HCT116 (cell line): ENCODE measurements around the gene TRAF3IP1. TPM values are rescaled to one million over a fixed set of nuclear protein-coding genes. Genes with fewer than 3 reads are reported as not detected.

Experiments used
- ATAC-seq: fragments of 200-7000 bp; cut with Tn5 transposase; 2 replicates; pipeline ENCODE4 v1.9.1; 2020; ENCODE audit warnings: mild to moderate bottlenecking, moderate library complexity
- BruUV-seq: library from RNA; stranded (reverse); fragments of 400-500 nt; replicated peaks from 2 replicates; lab custom pipeline; 2021; lab: Mats Ljungman, UMichigan
- CTCF ChIA-PET: fragments of 300-600 bp; sonication (Branson Sonifier 250); formaldehyde crosslinking; loops from one replicate; lab custom pipeline; 2021; ENCODE audit warnings: antibody characterized with exemption; lab: Charles Lee
- POLR2A ChIA-PET: fragments of 300-600, 350-600 bp; sonication (Branson Sonifier 250); formaldehyde crosslinking; loops from one replicate; lab custom pipeline; 2021; ENCODE audit warnings: antibody characterized with exemption; lab: Charles Lee
- RAD21 ChIA-PET, 2 experiments: fragments of 300-600 bp; sonication (Branson Sonifier 250); formaldehyde crosslinking; loops; one replicate each; lab custom pipeline; 2023; ENCODE audit warnings: low total read pairs in 2 of 2; ENCODE audit not compliant: uncharacterized antibody in 2 of 2, unreplicated experiment in 2 of 2, low non-redundant PET in 1 of 2; lab: Charles Lee
- DNase-seq: peaks from one replicate; pipeline ENCODE4 v3.0.0-alpha.2; 2010; ENCODE audit warnings: low read depth, low spot score
- H2AFZ ChIP-seq: fragments of 200-600 bp; shearing (Covaris generic), sonication (generic); 2 replicates; pipeline ENCODE4 v1.6.1; 2017; ENCODE audit warnings: low read depth, mixed run types, mixed read lengths, antibody characterized with exemption, low read length; ENCODE audit not compliant: poor library complexity, severe bottlenecking
- H3K27ac ChIP-seq: 2 replicates; pipeline ENCODE4 v1.5.1; 2012; ENCODE audit warnings: low read depth, low read length
- H3K27me3 ChIP-seq: fragments of 200-600 bp; sonication (generic); 2 replicates; pipeline ENCODE4 v1.6.1; 2016; ENCODE audit warnings: mixed run types, low read length, mixed read lengths; ENCODE audit not compliant: insufficient read depth
- H3K36me3 ChIP-seq, 2 experiments: fragments of 200-500 bp in 1 of 2; fragments of 200-600 bp in 1 of 2; sonication (Bioruptor generic) in 1 of 2; sonication (generic) in 1 of 2; 2 replicates each; pipeline versions ENCODE4 v1.5.1 to v1.6.1; 2014 to 2016; ENCODE audit warnings: low read length in 2 of 2, inconsistent platforms in 1 of 2, mixed read lengths in 1 of 2, mixed run types in 1 of 2; ENCODE audit not compliant: insufficient read depth in 2 of 2, control insufficient read depth in 1 of 2
- H3K4me1 ChIP-seq, 2 experiments: fragments of 200-600 bp in 1 of 2; sonication (generic) in 1 of 2; 2 replicates each; pipeline versions ENCODE4 v1.5.1 to v1.6.1; 2012 to 2017; ENCODE audit warnings: low read length in 2 of 2, inconsistent platforms in 1 of 2, mild to moderate bottlenecking in 1 of 2, mixed read lengths in 1 of 2, mixed run types in 1 of 2, moderate library complexity in 1 of 2; ENCODE audit not compliant: insufficient read depth in 2 of 2, control insufficient read depth in 1 of 2
- H3K4me2 ChIP-seq: fragments of 200-600 bp; sonication (generic); 2 replicates; pipeline ENCODE4 v1.6.1; 2017; ENCODE audit warnings: mixed run types, low read length, mixed read lengths
- H3K4me3 ChIP-seq, 2 experiments: fragments of 200-600 bp in 1 of 2; sonication (generic) in 1 of 2; replicated peaks in 1 of 2; 2 replicates each; pipeline ENCODE4 v1.5.1; 2011 to 2016; ENCODE audit warnings: low read length in 2 of 2, control low read depth in 1 of 2, low read depth in 1 of 2, mild to moderate bottlenecking in 1 of 2, mixed read lengths in 1 of 2, mixed run types in 1 of 2
- H3K79me2 ChIP-seq: fragments of 200-600 bp; sonication (generic); 2 replicates; pipeline ENCODE4 v1.6.1; 2017; ENCODE audit warnings: mild to moderate bottlenecking, mixed run types, low read length, moderate library complexity, mixed read lengths; ENCODE audit not compliant: insufficient read depth
- H3K9ac ChIP-seq: fragments of 200-600 bp; sonication (generic); 2 replicates; pipeline ENCODE4 v1.6.1; 2016; ENCODE audit warnings: low read length, mixed read lengths
- H3K9me2 ChIP-seq: fragments of 200-600 bp; sonication (generic), shearing (Covaris generic); 2 replicates; pipeline ENCODE4 v1.6.1; 2017; ENCODE audit warnings: mixed run types, mild to moderate bottlenecking, moderate library complexity; ENCODE audit not compliant: insufficient read depth
- H3K9me3 ChIP-seq, 2 experiments: fragments of 200-500 bp in 1 of 2; fragments of 200-600 bp in 1 of 2; sonication (Bioruptor generic) in 1 of 2; sonication (generic) in 1 of 2; 2 replicates each; pipeline ENCODE4 v1.6.1; 2014 to 2017; ENCODE audit warnings: low read length in 2 of 2, mixed read lengths in 2 of 2, inconsistent platforms in 1 of 2, low read depth in 1 of 2, mild to moderate bottlenecking in 1 of 2, mixed run types in 1 of 2, moderate library complexity in 1 of 2; ENCODE audit not compliant: control insufficient read depth in 1 of 2, insufficient read depth in 1 of 2
- H4K20me1 ChIP-seq: fragments of 200-600 bp; sonication (generic), shearing (Covaris generic); 2 replicates; pipeline ENCODE4 v1.6.1; 2017; ENCODE audit warnings: mixed run types, mild to moderate bottlenecking, moderate library complexity; ENCODE audit not compliant: insufficient read depth
- CEBPB ChIP-seq: IDR thresholded peaks from 2 replicates; pipeline ENCODE4 v1.6.1; 2012; ENCODE audit warnings: low read depth
- CTCF ChIP-seq, 3 experiments: fragments of 200-600 bp in 1 of 3; sonication (generic) in 1 of 3; IDR thresholded peaks in 2 of 3; conservative IDR thresholded peaks in 1 of 3; 2 replicates each; pipeline ENCODE4 v1.5.1; 2012 to 2017; ENCODE audit warnings: low read depth in 2 of 3, low read length in 2 of 3, antibody characterized with exemption in 1 of 3, borderline replicate concordance in 1 of 3, control low read depth in 1 of 3, mild to moderate bottlenecking in 1 of 3, mixed read lengths in 1 of 3, mixed run types in 1 of 3, moderate library complexity in 1 of 3; ENCODE audit not compliant: insufficient read depth in 1 of 3
- EGR1 ChIP-seq: IDR thresholded peaks from 2 replicates; pipeline ENCODE4 v1.6.1; 2012; ENCODE audit warnings: low read depth
- ELF1 ChIP-seq: IDR thresholded peaks from 2 replicates; pipeline ENCODE4 v1.6.1; 2012; ENCODE audit warnings: low read depth, borderline replicate concordance
- EZH2 ChIP-seq: fragments of 200-600 bp; sonication (generic); IDR thresholded peaks from 2 replicates; pipeline ENCODE4 v1.6.1; 2017; ENCODE audit warnings: antibody characterized with exemption, mixed run types
- EZH2phosphoT487 ChIP-seq: fragments of 200-600 bp; IDR thresholded peaks from 2 replicates; pipeline ENCODE4 v1.6.1; 2018; ENCODE audit warnings: antibody characterized with exemption, borderline replicate concordance
- FOSL1 ChIP-seq: IDR thresholded peaks from 2 replicates; pipeline ENCODE4 v1.6.1; 2012; ENCODE audit warnings: low read depth
- MAX ChIP-seq: IDR thresholded peaks from 2 replicates; pipeline ENCODE4 v1.6.1; 2012
- POLR2A ChIP-seq: IDR thresholded peaks from 2 replicates; pipeline ENCODE4 v1.7.0; 2011; ENCODE audit warnings: borderline replicate concordance; ENCODE audit not compliant: insufficient read depth, insufficient read length; ENCODE audit errors: extremely low read depth
- RAD21 ChIP-seq: IDR thresholded peaks from 2 replicates; pipeline ENCODE4 v1.6.1; 2012; ENCODE audit warnings: low read depth, mild to moderate bottlenecking
- TCF7L2 ChIP-seq: IDR thresholded peaks from 2 replicates; pipeline ENCODE4 v1.7.0; 2011; ENCODE audit warnings: borderline replicate concordance, inconsistent platforms; ENCODE audit not compliant: insufficient read depth, insufficient read length; ENCODE audit errors: extremely low read depth
- YY1 ChIP-seq: IDR thresholded peaks from 2 replicates; pipeline ENCODE4 v1.6.1; 2011; ENCODE audit warnings: low read length, low read depth, moderate library complexity, mild to moderate bottlenecking; ENCODE audit not compliant: insufficient replicate concordance; ENCODE audit errors: extremely low read depth
- ZFX ChIP-seq: fragments of 450-650 bp; IDR thresholded peaks from 2 replicates; pipeline ENCODE4 v1.6.1; 2017
- ZNF274 ChIP-seq: fragments of 200-500 bp; sonication (Bioruptor generic); IDR thresholded peaks from 2 replicates; pipeline ENCODE4 v1.6.1; 2014; ENCODE audit warnings: mild to moderate bottlenecking, low read depth, low read length, inconsistent platforms
- intact Hi-C: fragments of 100-400 bp; cut with micrococcal nuclease; formaldehyde crosslinking; loops from 2 replicates; pipeline ENCODE4 v1.10.0; 2022
- total RNA-seq: library from RNA; stranded (reverse); gene quantifications from one replicate; pipeline ENCODE4 v1.2.1, GENCODE V29; 2021; ENCODE audit not compliant: unreplicated experiment
- TF ChIP-seq, protein P1 (sequence below): IDR thresholded peaks from 2 replicates; pipeline ENCODE4 v1.6.1; 2011; ENCODE audit warnings: mild to moderate bottlenecking, low read length, moderate library complexity; ENCODE audit not compliant: insufficient replicate concordance; ENCODE audit errors: extremely low read depth
- TF ChIP-seq, protein P2 (sequence below): IDR thresholded peaks from 2 replicates; pipeline ENCODE4 v1.6.1; 2012
- TF ChIP-seq, protein P3 (sequence below): IDR thresholded peaks from 2 replicates; pipeline ENCODE4 v1.6.1; 2012; ENCODE audit warnings: low read depth

Gene TRAF3IP1
- total RNA-seq, 1 experiment from 2014 or later, result 19.4 TPM

DNA sequence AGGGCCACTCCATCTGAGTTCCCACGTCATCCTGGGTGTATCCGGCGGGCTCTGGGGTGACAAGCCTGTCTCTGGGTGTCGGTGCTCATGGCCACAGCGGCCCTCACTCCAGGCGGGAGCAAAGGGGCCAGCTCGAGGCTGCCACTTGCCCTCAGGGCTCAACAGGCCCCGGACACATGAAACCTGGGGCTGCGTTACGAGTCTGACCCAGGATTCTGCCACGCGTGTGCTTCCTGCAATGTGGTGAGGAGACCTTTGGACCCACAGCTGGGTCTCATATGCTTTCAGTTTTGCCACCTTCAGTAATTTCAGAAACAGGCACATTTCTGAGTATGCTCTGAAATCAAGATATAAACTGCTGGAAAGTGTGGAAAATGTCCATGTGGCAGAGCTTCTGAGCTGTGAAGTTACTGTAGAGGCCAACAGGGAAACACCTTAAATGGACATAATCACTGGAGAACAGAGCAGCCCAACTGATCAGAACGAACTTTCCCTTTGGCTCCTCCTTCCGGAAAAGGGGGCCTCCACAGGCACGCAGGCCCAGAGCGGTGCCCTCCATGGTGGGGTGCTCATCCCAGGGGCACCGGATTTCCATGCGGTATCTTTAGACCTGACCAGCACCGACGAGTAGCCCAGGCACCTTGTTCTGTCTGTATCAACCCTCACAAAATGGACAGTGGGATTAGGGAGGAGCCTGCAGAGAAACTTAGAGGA is 46.0 kb upstream of the TRAF3IP1 start:
- no peaks in the 10 kb centered on the region for H3K79me2 ChIP-seq
- no peak overlapping the region for H3K4me3 ChIP-seq
- H2AFZ ChIP-seq, result no peak overlapping the region
- ChIA-PET POLR2A (no interaction called here), RAD21 (no interaction called here), CTCF (interaction anchor here (1.5 kb wide), 1 partner anchor 11 kb away, joined by 4 read pairs; no protein-coding TSS in a partner anchor)
- no peaks in the 10 kb centered on the region for H4K20me1 ChIP-seq
- H3K9me3 ChIP-seq, result no peaks in the 10 kb centered on the region
- intact Hi-C loops, result no loop called here
- no peak overlapping the region for H3K27ac ChIP-seq
- no peak for DNase-seq
- no peaks in the 10 kb centered on the region for H3K27me3 ChIP-seq
- no peak for ATAC-seq
- H3K9me2 ChIP-seq, result no peaks in the 10 kb centered on the region
- no TSS peak for BruUV-seq
- no peak overlapping the region for H3K4me2 ChIP-seq
- H3K4me1 ChIP-seq, result no peaks in the 10 kb centered on the region
- no peak overlapping the region for H3K9ac ChIP-seq
- no peak for TF ChIP-seq RAD21
- no peak for TF ChIP-seq EZH2phosphoT487
- TF ChIP-seq ZNF274, result no peak
- TF ChIP-seq CTCF (IDR thresholded peaks at IDR 0.05 in 2 of 3, conservative IDR thresholded peaks at IDR 0.05 in 1 of 3; ENCODE audit: borderline replicate concordance in 1 of 3, insufficient read depth in 1 of 3, low read depth in 2 of 3, low read length in 2 of 3), result no peak
- TF ChIP-seq MAX, result no peak
- no peak for TF ChIP-seq CEBPB
- TF ChIP-seq ELF1, result no peak
- no peak for TF ChIP-seq FOSL1
- no peak for TF ChIP-seq POLR2A
- TF ChIP-seq, protein P1, sequence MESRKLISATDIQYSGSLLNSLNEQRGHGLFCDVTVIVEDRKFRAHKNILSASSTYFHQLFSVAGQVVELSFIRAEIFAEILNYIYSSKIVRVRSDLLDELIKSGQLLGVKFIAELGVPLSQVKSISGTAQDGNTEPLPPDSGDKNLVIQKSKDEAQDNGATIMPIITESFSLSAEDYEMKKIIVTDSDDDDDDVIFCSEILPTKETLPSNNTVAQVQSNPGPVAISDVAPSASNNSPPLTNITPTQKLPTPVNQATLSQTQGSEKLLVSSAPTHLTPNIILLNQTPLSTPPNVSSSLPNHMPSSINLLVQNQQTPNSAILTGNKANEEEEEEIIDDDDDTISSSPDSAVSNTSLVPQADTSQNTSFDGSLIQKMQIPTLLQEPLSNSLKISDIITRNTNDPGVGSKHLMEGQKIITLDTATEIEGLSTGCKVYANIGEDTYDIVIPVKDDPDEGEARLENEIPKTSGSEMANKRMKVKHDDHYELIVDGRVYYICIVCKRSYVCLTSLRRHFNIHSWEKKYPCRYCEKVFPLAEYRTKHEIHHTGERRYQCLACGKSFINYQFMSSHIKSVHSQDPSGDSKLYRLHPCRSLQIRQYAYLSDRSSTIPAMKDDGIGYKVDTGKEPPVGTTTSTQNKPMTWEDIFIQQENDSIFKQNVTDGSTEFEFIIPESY, result no peak
- no peak for TF ChIP-seq EZH2
- no peak for TF ChIP-seq EGR1
- no peak for TF ChIP-seq TCF7L2
- no peak for TF ChIP-seq YY1
- no peak for TF ChIP-seq ZFX
- TF ChIP-seq, protein P2, sequence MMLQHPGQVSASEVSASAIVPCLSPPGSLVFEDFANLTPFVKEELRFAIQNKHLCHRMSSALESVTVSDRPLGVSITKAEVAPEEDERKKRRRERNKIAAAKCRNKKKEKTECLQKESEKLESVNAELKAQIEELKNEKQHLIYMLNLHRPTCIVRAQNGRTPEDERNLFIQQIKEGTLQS, result no peak
- TF ChIP-seq, protein P3, sequence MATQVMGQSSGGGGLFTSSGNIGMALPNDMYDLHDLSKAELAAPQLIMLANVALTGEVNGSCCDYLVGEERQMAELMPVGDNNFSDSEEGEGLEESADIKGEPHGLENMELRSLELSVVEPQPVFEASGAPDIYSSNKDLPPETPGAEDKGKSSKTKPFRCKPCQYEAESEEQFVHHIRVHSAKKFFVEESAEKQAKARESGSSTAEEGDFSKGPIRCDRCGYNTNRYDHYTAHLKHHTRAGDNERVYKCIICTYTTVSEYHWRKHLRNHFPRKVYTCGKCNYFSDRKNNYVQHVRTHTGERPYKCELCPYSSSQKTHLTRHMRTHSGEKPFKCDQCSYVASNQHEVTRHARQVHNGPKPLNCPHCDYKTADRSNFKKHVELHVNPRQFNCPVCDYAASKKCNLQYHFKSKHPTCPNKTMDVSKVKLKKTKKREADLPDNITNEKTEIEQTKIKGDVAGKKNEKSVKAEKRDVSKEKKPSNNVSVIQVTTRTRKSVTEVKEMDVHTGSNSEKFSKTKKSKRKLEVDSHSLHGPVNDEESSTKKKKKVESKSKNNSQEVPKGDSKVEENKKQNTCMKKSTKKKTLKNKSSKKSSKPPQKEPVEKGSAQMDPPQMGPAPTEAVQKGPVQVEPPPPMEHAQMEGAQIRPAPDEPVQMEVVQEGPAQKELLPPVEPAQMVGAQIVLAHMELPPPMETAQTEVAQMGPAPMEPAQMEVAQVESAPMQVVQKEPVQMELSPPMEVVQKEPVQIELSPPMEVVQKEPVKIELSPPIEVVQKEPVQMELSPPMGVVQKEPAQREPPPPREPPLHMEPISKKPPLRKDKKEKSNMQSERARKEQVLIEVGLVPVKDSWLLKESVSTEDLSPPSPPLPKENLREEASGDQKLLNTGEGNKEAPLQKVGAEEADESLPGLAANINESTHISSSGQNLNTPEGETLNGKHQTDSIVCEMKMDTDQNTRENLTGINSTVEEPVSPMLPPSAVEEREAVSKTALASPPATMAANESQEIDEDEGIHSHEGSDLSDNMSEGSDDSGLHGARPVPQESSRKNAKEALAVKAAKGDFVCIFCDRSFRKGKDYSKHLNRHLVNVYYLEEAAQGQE, result no peak
- peaks cover 8% of the 10 kb centered on the region in 2 experiments; a peak in 3 of 4 replicates for H3K36me3 ChIP-seq
